ENCODE data around the gene XPO5. TPM values are rescaled to one million over a fixed set of nuclear protein-coding genes. Genes with fewer than 3 reads are reported as not detected.

XPO5 gene
- total and polyA plus RNA-seq, 2 experiments from 2014 or later, result 28.5 to 95.2 TPM

DNA sequence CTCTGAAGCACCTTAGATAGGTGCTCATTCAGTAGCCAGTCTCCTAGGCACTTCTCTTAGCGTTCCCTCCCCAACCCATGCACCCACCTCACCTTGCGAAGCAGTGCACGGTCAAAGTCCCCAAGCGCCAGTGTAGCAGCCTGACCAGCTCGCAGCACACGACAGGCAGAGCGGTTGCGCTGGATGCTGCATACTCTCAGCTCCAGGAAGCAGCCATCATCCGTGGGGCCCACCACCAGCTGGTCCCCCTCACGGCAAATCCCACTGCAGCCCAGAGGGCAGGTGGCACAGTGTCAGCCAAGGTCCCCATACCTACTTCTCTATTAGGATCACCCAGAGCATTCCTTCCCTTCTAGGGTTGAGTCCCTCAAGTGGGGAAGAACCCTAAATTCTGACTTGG is 46.7 kb upstream of the XPO5 start (continued):
- TF ChIP-seq POLR2AphosphoS5 (IDR thresholded peaks at IDR 0.05; ENCODE audit: low read depth) (no peak), JUNB (IDR thresholded peaks at IDR 0.05; ENCODE audit: unreplicated experiment) (no peak), NANOG (IDR thresholded peaks at IDR 0.05; ENCODE audit: borderline replicate concordance) (no peak), REST (IDR thresholded peaks at IDR 0.05; ENCODE audit: unreplicated experiment) (no peak)

DNA sequence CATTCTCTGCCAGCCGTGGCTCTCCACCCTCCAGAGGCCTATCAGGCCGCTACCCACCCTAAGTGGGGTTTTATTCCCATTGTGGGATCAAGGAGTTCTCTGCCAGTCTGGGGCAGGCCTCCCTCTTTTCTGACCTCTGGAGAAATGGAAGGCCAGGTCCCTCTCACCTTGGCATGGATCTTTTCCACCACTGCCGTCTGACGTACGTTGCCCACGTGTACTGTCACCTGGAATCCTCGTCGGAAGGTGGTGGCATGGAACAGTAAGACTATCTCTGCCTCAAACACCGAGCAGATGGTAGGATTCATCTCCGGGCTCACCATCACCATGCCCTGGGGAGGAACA is 46.0 kb upstream of the XPO5 start:
- H3K27ac Mint-ChIP-seq, result no peak overlapping the region
- Histone ChIP-seq H4K20me1 (replicated peaks; ENCODE audit: insufficient read depth) (no peaks in the 10 kb centered on the region; the same call in 1 of the 2 replicates), H3F3A (replicated peaks; ENCODE audit: low read depth) (peaks cover 4% of the 10 kb centered on the region; the same call in 1 of the 2 replicates), H3K4me2 (no peak overlapping the region), H2AFZ (no peak overlapping the region), H3K79me2 (replicated peaks; ENCODE audit: insufficient read depth) (peaks cover 2% of the 10 kb centered on the region; the same call in 1 of the 2 replicates), H3K9me2 (ENCODE audit: insufficient read depth) (no peaks in the 10 kb centered on the region), H3K4me1 (ENCODE audit: insufficient read depth) (no peaks in the 10 kb centered on the region), H3K27me3 (ENCODE audit: insufficient read depth) (no peaks in the 10 kb centered on the region), H3K27ac (ENCODE audit: low read depth) (no peak overlapping the region), H3K36me3 (ENCODE audit: insufficient read depth) (peaks cover 15% of the 10 kb centered on the region), H3K4me3 (no peak overlapping the region)
- peaks cover 60% of the 10 kb centered on the region for H3K36me3 Mint-ChIP-seq (ENCODE audit: low read depth)
- H3K4me1 Mint-ChIP-seq, result no peaks in the 10 kb centered on the region; the same call in 2 of the 3 replicates
- peaks cover 4% of the 10 kb centered on the region for H3K27me3 Mint-ChIP-seq (ENCODE audit: insufficient read depth, low read depth, poor library complexity)
- TF ChIP-seq POLR2AphosphoS5 (IDR thresholded peaks at IDR 0.05; ENCODE audit: low read depth) (no peak), CTCF (conservative IDR thresholded peaks at IDR 0.05; ENCODE audit: low read depth in 2 of 2) (no peak)
- ATAC-seq (no peak), DNase-seq (ENCODE audit: low spot score) (no peak)
- no peaks in the 10 kb centered on the region for H3K9me3 Mint-ChIP-seq
- no peak overlapping the region for H3K4me3 Mint-ChIP-seq

- Histone ChIP-seq H3K27ac (ENCODE audit: low read depth) (no peak overlapping the region), H3K4me3 (no peak overlapping the region), H3K4me1 (ENCODE audit: insufficient read depth) (no peaks in the 10 kb centered on the region), H3K4me2 (no peak overlapping the region), H3K27me3 (ENCODE audit: insufficient read depth) (no peaks in the 10 kb centered on the region), H3F3A (replicated peaks; ENCODE audit: low read depth) (peaks cover 4% of the 10 kb centered on the region; the same call in 1 of the 2 replicates), H2AFZ (no peak overlapping the region), H4K20me1 (replicated peaks; ENCODE audit: insufficient read depth) (no peaks in the 10 kb centered on the region; the same call in 1 of the 2 replicates), H3K79me2 (replicated peaks; ENCODE audit: insufficient read depth) (no peaks in the 10 kb centered on the region; the same call in 1 of the 2 replicates), H3K36me3 (ENCODE audit: insufficient read depth) (peaks cover 15% of the 10 kb centered on the region), H3K9me2 (ENCODE audit: insufficient read depth) (no peaks in the 10 kb centered on the region)
- ATAC-seq (no peak), DNase-seq (ENCODE audit: low spot score) (no peak)
- peaks cover 56% of the 10 kb centered on the region for H3K36me3 Mint-ChIP-seq (ENCODE audit: low read depth)
- no peaks in the 10 kb centered on the region for H3K9me3 Mint-ChIP-seq
- no peak overlapping the region for H3K27ac Mint-ChIP-seq
- H3K4me1 Mint-ChIP-seq, result no peaks in the 10 kb centered on the region; the same call in 2 of the 3 replicates
- H3K27me3 Mint-ChIP-seq (ENCODE audit: insufficient read depth, low read depth, poor library complexity), result peaks cover 4% of the 10 kb centered on the region
- no peak overlapping the region for H3K4me3 Mint-ChIP-seq
- no peak for TF ChIP-seq POLR2AphosphoS5 (IDR thresholded peaks at IDR 0.05; ENCODE audit: low read depth)
- TF ChIP-seq STAT1 (IDR thresholded peaks at IDR 0.05; ENCODE audit: unreplicated experiment), result no peak
- no peak for TF ChIP-seq NANOG (IDR thresholded peaks at IDR 0.05; ENCODE audit: borderline replicate concordance)
- no peak for TF ChIP-seq CREB1 (CRISPR knock-in tag; IDR thresholded peaks at IDR 0.05; ENCODE audit: low read depth)
- no peak for TF ChIP-seq JUNB (IDR thresholded peaks at IDR 0.05; ENCODE audit: unreplicated experiment)
- TF ChIP-seq ZNF331 (CRISPR knock-in tag; IDR thresholded peaks at IDR 0.05; ENCODE audit: low read depth), result no peak
- no peak for TF ChIP-seq EZH2phosphoT487 (IDR thresholded peaks at IDR 0.05; ENCODE audit: unreplicated experiment)
- TF ChIP-seq EZH2 (IDR thresholded peaks at IDR 0.05; ENCODE audit: low read depth, unreplicated experiment), result no peak
- TF ChIP-seq, protein P1, sequence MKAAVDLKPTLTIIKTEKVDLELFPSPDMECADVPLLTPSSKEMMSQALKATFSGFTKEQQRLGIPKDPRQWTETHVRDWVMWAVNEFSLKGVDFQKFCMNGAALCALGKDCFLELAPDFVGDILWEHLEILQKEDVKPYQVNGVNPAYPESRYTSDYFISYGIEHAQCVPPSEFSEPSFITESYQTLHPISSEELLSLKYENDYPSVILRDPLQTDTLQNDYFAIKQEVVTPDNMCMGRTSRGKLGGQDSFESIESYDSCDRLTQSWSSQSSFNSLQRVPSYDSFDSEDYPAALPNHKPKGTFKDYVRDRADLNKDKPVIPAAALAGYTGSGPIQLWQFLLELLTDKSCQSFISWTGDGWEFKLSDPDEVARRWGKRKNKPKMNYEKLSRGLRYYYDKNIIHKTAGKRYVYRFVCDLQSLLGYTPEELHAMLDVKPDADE (IDR thresholded peaks at IDR 0.05), result no peak
Observed at GRCh38 chr6:43621078-43621835, 45.4 kb upstream of the XPO5 start.
